NCI-H187 (cell line): Measurements from ENCODE around the gene C8G.

Experiments
- DNase-seq, 2 experiments: peaks; one replicate each; lab custom pipeline; 2025; lab: John Stamatoyannopoulos, UW

Gene C8G

GRCh38 chr9:136920734-136921231 lies 24.3 kb upstream of the C8G start:
- no peak for DNase-seq

- DNase-seq, result no peak
Observed at GRCh38 chr9:136921307-136921706, 23.7 kb upstream of the C8G start.

- no peak for DNase-seq
Observed at GRCh38 chr9:136921718-136922117, 23.3 kb upstream of the C8G start.

GRCh38 chr9:136922540-136922939 lies 22.5 kb upstream of the C8G start:
- DNase-seq, result no peak

GRCh38 chr9:136923881-136924280 lies 21.2 kb upstream of the C8G start:
- DNase-seq, result peak; percentile 8 to 16

- DNase-seq, result no peak
Observed at GRCh38 chr9:136925414-136926153, 19.5 kb upstream of the C8G start.

GRCh38 chr9:136926154-136926704 lies 18.8 kb upstream of the C8G start:
- DNase-seq, result no peak

- no peak for DNase-seq
Observed at GRCh38 chr9:136926749-136927148, 18.3 kb upstream of the C8G start.

GRCh38 chr9:136927343-136928271 lies 17.4 kb upstream of the C8G start:
- DNase-seq, result no peak

GRCh38 chr9:136928591-136928990 lies 16.5 kb upstream of the C8G start:
- DNase-seq, result no peak

GRCh38 chr9:136930014-136930413 lies 15.0 kb upstream of the C8G start:
- no peak for DNase-seq

- no peak for DNase-seq
Observed at GRCh38 chr9:136931611-136932130, 13.4 kb upstream of the C8G start.

- no peak for DNase-seq
Observed at GRCh38 chr9:136934277-136934676, 10.8 kb upstream of the C8G start.

- no peak for DNase-seq
Observed at GRCh38 chr9:136935651-136936050, 9.4 kb upstream of the C8G start.

GRCh38 chr9:136936645-136937170 lies 8.3 kb upstream of the C8G start:
- no peak for DNase-seq

GRCh38 chr9:136937186-136938001 lies 7.6 kb upstream of the C8G start:
- DNase-seq, result no peak

- no peak for DNase-seq
Observed at GRCh38 chr9:136939431-136939995, 5.5 kb upstream of the C8G start.

- DNase-seq, result no peak
Observed at GRCh38 chr9:136939996-136940525, 5.0 kb upstream of the C8G start.

GRCh38 chr9:136940526-136941230 lies 4.4 kb upstream of the C8G start:
- no peak for DNase-seq
